HG03108 (cell line): Measurements from ENCODE around the gene DIP2C.
"Not testable (repeated sequence)": the region's sequence is repeated elsewhere in the genome, so short reads cannot be mapped to it uniquely, and the experiment has no call there.

Source experiments
- ATAC-seq: cut with Tn5 transposase; IDR thresholded peaks from one replicate; pipeline ENCODE4 v1.9.1; 2021; ENCODE audit warnings: moderate library complexity; ENCODE audit not compliant: unreplicated experiment

Gene DIP2C

DNA sequence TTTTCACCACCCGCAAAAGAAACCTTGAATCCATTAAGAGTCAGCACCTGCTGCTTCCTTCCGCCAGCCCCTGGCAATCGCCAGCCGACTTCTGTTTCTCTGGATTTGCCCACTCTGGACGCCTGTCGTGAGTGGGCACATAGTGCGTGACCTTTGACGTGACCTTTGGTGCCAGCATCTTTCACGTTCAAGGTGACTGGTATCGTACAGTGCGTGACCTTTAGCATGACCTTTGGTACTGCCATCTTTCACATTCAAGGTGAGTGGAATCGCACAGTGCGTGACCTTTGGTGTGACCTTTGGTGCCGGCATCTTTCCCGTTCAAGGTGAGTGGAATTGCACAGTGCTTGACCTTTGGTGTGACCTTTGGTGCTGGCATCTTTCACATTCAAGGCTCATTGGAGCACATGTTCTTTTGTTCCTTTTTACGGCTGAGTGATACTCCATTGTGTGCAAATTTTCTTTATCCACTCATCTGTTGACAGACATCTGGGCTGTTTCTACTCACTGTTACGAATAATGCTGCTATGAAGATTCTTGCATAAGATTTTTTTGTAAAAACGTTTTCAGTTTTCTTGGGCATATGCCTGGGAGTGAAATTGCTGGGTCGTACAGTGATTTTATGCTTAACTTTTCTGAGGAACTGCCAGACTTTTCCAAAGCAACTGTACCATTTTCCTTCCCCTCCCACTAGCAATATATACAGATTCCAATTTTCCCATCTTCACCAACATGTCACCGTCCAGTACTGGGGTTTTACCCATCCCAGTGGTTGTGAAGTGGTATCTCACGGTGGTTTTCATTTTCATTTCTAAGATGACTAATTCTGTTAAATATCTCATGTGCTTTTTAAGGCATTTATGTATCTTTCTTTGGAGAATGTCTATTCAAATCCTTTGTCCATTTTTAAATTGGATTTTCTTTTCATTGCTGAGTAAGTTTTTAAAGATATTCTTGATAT is 145.3 kb downstream of the DIP2C start:
- no peak for ATAC-seq

DNA sequence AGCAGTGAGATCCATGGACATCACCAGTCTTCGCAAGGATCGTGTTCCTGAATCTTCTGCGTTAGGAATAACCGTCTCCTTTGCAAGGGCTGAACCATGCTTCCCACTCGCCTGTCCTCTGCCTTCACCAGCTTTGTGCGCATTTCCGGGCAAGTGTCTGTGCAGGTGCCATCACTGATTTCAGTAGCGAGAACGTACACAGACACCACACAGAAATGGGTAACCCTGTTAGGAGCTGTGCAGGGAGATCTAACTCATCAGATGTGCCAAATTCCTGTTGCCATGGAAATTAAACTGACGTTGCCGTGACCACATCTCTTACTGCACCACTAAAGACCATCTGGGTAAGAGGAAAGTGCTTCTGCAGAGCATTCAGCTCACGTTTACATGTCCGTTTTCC is 146.3 kb downstream of the DIP2C start:
- ATAC-seq: no peak

DNA sequence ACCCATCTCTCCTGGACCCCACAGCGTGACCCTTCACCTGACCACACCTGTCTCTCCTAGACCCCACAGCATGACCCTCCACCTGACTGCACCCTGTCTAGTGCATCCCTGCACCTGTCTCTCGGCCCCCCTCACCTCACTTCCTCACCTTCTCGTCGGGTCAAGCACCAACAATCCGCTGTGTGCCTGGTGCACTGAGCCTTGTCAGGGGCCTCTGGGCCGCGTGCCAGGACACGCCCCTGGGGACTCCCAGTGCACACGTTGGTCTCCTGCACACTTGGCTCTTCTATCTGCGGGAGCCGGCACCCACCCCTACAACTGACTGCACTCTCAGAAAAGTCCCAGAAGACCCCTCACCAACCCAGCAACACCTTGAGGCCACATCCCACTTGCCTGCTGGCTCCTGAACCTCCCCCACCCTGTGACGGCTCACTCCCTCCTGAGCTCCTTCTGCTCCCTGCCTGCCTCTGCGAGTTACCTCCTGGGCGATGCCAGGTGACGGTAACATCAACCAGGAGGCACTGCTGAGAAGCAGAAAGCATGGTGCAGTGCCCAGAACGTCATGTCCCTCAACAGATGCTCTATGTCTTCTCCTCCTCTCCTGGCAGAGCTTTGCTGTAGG is 147.6 kb downstream of the DIP2C start:
- no peak for ATAC-seq

DNA sequence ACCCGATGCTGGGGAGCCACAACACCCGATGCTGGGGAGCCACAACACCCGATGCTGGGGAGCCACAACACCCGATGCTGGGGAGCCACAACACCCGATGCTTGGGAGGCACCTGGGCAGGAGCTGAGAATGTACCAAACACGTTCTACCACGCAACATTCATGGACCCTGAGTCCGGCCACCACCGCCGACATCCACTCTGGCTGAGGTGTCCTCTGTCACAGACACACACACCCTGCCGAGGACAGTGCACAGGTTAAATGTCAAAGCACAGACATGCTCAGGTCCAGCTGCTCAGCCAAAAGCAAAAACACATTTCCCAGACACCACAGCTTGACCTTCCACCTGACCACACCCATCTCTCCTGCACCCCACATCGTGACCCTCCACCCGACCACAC is 148.4 kb downstream of the DIP2C start:
- no peak for ATAC-seq

DNA sequence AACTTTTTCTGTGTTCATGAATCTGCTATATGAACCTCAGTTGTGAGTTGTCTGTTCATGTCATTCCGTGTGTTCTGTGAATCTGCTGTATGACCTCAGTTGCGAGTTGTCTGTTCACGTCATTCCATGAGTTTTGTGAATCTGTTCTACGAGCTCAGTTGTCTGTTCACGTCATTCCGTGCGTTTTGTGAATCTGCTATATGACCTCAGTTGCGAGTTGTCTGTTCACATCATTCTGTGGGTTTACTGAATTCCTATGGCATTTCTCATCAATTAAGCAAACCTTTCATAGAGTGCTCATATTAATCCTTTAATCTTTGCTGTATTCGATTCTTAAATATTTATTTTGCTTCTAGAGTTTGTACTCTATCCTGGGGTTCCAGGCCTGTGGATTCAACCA is 150.6 kb downstream of the DIP2C start:
- ATAC-seq: no peak

DNA sequence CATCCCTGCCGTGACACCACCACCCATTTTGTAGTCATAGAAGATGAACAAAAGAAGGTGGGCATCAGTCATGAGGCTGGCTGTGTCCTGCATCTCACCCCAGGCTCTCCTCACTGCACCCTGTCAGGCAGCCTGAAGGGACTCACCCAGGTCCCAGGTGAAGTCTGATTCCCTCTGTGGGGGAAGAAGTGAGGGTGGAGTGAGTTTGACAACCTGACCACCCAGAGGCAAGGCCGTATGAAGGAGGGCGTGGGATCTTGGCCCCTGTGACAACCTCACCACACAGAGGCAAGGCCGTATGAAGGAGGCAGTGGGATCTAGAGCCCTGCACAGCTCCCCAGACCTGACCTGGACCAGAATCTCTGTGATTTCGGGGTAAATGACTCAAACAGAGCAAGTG is 152.5 kb downstream of the DIP2C start:
- ATAC-seq: no peak

DNA sequence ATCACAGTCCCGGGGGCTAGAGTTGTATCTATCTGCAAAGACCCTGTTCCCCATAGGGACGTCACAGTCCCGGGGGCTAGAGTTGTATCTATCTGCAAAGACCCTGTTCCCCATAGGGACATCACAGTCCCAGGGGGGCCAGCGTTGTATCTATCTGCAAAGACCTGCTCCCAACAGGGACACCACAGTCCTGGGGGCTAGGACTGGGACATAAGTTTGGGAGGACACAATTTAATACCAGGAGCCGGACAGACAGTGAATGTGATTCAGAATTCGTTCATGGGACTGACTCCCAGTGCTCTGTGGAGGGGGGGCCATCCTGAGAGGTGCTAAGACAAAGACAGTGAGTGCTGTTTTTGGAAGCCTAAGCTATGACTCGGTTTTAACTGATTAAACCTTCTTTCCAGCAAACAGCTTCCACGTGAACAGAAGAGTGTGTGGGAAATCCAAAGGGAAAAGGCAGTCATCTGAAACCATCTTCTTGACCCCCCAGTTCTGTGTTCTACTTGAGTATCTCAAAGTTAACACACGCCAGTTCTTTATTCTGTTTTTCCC is 153.0 kb downstream of the DIP2C start:
- ATAC-seq: no peak

DNA sequence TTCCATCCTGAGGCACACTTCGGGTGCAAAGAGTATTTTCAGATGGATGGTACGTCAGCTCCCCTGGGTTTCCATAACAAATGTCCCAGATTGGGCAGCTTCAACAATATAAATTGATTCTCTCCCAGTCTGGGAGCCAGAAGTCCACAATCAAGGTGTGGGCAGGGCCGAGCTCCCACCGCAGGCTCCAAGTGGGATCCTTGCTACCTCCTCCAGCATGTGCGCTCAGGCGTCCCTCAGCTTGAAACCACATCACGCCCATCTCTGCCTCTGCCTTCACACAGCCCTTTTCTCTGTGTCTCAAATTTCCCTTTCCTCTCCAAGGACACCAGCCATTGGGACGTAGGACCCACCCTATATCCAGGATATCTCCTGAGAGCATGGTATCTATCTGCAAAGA is 153.5 kb downstream of the DIP2C start:
- no peak for ATAC-seq

DNA sequence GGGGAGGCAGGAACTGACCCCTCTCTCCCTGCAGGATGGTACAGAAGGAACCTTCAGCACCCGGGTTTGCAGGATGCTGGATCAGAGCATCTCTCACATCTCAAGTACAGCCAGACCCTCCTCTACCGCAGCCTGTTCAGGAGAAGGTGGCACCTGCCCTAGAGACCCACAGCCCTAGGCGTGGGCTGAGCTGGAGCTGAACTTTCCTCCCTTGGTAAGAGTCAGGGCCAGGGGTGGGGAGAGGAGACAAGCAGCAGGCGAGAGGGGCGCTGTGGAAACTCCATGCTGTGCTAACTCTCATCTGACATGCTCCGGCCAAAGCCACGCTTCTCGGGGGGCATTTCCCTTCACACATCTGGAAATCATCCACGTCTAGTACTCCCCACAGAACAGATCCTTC is 154.4 kb downstream of the DIP2C start:
- ATAC-seq: no peak

DNA sequence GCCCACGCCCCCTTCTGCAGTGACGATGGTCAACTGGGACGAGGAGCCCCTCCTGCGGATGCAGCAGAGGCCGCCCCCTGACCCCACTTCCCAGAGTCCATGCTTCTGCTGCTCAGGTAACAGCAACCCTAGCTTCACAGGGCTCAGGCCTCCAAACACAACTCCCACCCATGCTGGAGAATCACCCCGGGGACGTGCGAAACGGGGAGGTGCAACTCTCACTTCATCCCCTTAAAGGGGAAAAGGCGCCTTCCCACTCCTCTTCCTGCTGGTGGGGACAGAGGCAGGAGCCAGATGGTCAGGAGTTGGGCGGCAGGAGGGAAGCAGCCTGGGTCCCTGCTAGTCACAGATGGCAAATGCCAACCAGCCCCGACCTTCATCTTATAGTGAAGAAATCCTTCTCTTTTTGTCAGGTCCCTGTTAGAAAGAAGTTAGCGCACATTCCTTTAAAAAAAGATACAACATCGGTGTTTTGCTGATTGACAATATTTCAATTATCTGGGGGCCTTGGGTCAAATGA is 155.4 kb downstream of the DIP2C start:
- ATAC-seq: no peak

DNA sequence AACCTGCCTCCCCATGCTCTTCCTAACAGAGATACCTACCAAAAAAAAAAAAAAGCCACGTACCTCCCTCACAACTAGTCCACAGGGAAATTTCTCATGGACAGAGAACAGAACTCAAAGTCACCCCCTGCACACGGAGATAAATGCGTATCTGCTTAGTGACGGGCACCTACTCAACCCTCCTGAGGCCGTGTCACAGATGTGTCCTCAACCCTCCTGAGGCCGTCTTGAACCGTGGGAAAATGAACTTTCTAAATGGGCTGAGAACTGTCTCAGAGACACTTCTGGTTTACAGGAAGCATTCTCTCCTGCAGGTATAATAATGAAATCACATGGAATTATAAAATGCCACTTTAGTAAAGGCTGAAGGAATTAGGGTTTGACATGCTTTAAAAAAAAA is 155.9 kb downstream of the DIP2C start:
- ATAC-seq: no peak

DNA sequence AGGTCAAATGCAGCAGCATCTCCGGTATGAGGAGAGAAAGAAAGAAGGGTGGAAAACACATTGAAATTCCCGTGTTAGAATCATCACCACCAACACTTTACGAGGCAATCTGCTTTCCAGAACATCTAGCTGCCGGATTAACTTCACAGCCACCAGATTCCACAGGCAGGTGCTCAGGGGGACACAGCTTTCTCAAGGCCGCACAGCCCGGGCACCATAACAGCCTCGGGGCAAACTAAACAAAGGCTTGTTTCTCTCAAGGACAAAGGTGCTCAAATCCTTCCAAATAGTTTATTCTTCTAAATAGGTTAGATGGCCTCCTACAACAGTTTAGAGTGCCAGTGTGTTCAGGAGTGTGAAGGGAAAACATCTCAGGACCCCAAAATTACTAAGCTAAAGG is 156.3 kb downstream of the DIP2C start:
- no peak for ATAC-seq

DNA sequence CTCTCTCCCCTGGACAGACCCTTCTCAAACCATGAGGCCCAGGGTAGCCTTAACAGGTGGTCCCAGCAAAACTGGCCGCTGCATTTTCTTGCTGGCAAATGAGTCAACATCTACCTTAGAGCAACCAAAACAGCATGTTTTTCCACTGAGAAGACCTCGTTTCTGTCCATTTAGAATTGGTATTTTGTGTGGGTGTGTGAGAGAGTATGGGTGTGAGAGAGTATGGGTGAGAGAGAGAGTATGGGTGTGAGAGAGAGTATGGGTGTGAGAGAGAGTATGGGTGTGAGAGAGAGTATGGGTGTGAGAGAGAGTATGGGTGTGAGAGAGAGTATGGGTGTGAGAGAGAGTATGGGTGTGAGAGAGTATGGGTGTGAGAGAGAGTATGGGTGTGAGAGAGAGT is 157.1 kb downstream of the DIP2C start:
- not testable (repeated sequence) for ATAC-seq

DNA sequence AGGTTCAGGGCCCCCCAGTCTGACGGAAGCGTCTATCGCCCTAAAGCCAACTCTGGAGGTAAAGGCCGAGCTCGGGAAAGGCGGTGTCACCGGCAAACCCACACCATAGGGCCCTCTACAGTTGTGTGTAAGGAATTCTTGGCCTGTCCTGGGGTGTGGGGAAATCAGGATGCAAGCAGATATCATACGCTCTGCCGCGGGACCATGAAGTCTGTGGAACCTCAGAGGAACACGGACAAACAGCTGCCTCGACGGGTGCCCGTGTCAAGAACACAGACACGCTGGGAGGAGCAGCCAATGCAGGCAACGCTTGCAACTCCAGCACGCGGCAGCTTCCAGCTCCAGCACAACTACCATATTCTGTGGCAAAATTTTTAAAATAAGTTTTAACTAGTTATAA is 157.9 kb downstream of the DIP2C start:
- no peak for ATAC-seq

DNA sequence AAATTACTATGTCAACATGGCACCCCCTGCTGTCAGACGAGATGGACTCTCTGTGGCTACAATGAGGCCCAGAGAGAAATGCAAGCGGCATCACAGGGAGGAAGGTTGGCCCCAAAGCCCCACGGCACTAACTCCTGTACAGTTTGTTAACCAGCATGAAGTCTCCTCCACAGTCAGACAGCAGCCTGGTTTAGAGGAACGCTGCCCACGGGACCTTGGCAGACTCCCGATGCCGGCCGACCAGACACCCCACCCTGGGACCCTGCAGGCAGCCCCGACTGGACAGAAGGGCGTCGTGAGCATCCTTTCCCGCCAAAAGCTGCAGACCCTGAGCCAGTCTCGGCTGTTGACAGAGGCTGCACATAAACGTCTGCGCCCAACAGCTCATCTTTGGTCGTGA is 158.8 kb downstream of the DIP2C start:
- ATAC-seq: no peak

DNA sequence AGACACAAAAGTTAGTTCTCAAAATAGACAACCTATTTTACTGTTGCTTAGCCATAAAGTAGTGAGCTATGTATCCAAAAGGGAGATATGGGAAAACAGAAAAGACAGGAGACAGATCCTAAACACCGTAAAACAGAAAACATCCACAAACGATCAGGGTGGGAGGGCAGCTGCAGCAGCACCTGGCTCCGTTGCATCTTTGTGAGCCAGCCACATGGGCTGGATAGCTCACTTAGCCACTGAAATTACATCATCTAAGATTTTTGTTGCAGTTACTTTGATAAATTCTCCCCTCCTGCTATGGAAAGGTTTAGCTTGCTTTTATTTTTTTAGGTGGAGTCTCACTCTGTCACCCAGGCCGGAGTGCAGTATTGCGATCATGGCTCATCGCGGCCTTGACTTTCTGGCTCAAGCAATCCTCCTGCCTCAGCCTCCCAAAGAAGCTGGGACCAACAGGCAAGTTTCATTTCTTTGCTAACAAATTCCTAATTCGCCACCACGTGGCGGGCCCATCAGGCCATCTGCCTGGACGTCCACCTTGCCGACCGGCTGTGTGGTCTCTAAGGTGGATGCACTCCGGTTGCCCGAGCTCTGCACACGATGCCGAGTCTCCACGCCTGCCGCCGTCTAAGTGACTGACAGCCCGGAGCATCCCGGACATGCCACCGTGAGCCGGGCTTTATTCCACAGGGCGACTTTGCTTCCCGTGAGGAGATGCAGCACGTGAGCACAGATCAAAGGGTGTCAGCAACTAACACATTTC is 159.8 kb downstream of the DIP2C start:
- ATAC-seq: no peak

DNA sequence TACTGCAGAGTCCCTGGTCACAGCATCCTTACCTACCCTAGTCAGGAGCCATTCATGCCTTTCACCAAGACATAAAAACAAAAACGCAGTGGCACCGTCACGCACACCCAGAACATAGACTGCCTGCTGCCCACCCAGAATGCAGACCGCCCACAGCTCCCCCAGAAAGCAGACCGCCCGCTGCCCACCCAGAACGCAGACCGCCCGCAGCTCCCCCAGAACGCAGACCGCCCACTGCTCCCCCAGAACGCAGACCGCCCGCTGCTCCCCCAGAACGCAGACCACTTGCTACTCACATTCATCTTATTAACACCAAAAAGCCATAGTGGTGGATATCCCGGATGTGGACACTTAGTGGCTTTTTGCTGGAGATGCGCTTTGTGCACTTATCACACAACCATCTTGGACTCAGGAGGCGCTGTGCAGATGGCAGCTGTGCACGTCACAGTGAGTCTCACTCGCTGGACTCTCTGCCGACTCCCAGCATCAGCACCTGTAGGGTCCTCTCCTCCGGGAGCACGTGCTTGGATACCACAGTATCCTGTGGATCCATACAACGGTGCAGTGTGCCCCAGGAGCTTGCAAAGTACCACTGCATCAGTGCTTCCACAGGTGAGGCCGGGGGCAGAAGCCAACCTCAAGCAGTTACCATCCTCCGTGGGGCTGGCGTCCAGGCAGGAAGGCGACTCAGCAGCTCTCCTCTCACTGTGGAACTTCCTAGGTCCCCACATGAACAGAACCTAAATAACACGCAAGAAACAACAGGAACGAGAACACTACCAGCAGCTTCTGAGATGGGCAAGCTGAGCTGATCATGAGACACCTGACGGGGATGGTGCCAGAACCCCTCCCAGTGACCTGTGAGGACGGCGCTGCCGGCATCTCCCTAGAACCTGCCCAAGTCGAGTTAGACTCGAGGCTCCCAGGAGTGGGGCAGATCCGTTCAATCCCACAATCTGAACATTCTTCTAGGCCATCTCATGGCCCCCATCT is 161.0 kb downstream of the DIP2C start:
- no peak for ATAC-seq

DNA sequence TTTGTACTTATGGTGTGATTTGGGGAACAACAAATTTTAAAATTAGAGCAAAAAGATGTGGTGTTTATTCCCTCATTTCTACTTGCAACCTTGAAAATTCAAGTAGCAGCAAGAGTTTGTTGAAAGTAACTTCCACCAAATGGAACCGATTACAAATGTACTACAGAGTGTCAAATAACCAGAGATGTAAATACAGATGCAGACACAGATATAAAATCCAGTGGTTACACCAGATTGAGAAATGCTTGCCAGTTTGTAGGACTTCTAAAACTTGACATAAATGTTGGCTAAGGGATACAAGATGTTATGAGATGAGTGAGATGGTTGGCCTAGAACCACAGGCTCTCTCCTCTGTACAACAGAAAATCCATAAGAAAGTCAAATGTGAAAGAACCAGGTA is 162.1 kb downstream of the DIP2C start:
- no peak for ATAC-seq

DNA sequence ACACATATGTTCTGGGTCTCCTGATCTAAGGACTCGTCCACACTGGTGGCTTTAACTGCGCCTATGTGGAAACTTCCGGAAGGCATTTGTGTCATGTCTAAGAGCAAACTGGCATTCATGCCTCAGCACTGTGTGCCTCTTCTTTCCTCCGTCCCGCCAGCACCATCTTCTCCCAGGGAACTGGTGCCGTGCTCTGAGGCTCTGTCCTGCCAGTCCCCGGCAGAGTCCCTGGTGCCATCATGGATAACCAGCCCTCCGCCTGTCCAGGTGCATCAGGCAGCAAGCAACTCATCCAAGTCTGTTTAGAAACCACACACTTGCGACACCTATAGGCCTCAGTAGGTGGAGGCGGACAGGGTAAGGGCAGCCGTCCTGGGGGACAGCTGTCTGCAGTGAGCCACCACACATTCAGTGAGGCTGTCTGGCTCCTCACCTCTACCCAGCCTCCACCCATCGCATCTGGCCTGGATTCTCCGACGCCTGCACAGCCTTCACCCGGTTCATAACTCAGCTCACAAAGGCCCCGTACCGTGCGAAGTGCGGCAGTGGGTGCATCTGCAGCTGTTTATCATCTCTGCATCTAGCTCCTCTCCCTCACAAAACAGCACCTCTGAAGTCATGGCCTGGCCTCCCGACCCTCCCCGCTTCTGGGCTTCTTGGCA is 162.7 kb downstream of the DIP2C start:
- ATAC-seq: no peak
